ENCODE measurements around the gene IRX4.

Gene IRX4

DNA sequence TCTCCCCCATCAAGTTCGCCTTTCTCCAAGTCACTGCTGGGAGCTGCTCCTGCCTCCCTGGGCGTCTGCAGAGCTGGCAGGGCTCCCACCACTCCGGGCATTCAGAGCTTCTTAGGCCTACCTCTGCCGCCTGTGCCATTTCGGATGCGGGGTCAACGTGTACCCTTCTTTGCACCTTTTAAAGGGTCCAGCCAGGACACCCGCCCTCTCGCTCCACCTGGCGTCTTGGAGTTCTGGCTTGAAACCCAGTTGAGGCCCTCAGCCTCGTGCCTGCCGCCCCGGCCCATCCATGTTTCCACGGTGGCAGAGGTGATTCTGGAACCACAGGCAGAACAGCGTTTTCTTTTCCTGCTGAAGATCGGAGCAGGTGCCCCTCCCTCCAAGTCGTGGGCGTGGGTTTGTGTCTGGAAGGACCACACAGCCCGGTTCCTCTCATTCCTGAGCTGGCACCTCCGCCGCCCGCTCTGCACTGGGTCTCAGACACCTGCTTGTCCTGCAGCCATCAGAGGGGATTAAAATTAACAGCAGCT, 48.6 kb downstream of the IRX4 start:
- DNase-seq: no peak

DNA sequence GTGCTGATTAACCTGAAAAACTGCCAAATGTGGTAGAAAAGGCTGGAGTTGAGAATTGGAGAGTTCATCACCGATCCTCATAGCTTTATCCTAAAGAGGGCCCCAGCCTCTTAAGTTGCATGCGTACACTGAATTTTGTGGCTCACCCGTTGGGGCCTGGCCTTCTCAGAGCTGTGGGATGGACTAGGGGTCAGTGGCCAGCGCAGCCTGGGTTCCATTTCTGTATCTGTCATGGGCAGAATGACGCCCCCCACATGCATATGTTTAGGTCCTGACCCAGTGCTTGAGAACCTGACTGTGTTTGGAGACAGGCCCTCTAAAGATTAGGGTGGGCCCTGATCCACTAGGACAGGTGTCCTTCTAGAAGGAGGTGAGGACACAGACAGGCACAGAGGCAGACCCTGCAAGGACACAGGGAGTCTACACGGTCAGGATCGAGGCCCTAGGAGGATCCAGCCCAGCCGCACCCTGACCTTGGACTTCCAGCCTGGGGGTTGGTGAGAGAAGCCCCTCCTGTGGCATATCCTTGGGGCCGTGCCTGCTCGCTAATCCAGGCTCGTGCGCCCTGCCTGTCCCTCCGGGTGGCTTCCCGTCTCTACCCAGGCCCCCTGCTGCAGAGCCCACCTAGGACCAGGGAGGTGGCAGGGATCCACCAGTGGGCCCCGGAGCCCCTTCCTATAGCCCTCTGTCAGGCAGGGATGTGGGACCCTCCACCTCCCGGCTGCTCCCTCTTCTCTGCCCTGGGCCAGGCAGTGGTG, 49.3 kb downstream of the IRX4 start:
- no peak for DNase-seq

DNA sequence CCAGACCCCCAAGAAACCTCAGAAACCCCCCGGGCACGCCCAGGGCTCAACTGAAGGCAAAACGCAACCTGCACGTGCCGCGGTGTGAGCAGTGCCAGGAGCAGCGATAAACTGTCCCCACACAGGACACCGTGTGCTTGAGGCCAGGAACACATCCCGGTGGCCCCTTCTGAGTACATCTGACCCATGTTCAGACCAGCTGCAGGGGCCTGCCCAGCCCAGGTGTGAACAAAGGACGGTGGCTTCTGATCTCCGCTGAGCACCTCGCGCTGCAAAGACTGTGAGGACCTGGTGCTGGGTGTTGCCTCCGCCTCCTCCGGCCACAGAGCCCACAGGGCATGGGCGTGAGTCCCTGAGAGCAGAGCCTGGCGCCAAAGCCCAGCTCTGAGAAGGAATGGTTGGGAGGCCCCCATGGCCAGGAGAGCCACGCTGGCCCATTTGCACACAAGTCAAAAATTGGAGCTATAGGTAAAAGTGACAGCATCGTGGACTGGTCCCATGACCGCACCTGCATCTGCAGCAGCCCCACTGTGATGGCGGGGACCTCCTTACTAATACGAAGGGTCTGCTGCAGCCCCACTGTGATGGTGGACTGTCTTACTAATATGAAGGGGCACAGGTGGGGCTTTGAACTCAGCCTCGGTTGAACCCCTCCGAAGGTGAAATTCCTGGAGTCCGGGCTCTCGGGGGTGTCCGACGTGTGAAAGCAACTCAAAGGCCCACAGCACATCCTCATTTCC, 50.0 kb downstream of the IRX4 start:
- no peak for DNase-seq

DNA sequence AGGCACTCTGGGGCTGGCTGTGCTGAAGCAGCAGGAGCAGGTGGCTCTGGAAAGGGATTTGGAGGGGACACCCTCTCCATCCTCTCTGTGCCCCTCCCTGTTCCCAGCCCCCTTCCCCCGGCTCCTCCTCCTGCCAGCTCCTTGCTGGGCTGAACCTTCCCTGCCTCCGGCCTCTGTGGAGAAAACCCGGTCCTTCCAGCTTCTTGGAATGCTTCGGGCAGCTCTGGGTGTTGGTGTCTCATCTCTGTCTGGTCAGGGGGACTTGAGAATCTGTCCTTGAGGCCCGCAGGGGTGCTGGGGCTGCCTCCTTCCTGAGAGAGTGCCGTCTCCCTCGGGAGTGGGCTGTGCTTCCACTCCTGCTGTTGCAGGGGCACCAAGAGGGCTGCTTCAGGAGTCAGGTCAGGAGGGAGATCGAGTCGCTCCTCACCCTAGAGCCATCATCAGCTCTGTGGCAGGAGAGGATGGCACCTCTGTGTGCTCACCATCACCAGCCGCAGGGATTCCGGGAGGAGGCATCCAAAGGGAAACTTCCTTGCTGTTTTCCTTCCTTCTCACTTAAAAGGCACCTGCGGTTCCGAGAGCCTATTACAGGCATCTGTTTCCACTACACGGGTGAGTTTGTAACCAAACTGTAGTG, 50.9 kb downstream of the IRX4 start:
- DNase-seq: no peak

DNA sequence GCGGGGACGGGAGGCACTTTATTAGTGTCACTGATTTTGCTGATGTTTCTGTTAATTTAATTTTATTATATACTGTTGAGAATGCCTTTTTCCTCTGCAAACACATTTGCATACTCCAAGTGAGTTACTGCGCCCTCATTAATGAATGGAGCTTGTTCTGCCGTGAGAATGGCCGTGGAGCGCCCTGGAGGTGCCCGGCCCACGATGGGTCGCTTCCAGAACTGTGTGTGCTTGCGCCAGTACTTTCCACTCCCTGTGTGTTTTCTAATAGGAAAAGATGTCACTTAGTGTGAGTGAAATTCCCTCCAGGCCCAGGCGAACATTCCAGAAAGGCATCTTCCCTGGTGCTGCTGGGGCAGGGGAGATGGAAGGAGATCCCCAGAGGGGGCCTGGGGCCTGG, 51.5 kb downstream of the IRX4 start:
- DNase-seq: no peak

DNA sequence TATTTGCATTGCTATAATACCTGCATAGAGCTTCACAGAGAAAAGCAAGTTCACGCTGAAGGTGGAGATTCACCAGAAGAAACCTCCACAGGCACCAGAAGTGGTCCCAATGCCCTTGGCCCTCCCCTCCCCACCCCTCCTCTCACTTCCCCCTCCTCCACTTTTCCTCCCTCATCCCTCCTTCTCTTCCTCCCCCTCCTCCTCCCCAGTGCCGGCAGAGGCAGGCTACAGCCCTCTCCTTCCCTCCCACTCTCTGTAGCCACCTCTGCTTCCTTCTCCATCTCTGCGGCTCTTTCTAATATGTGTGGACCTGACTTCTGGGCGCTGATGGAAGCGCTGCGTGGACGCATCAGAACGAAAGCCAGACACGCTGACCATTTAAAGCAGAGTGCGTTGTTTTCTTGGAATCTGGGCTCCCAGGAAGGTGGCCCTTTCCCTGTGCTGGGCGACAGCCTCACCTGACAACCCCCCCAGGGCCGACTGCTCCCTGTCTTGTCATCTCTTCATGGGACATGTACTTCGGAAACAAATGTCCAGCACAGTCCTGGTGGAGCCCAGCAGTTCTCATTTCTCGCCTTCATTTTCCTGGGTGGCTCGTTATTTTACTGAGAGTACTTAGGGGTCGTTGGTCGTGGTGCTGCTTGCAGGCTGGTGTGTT, 52.0 kb downstream of the IRX4 start:
- DNase-seq: no peak

DNA sequence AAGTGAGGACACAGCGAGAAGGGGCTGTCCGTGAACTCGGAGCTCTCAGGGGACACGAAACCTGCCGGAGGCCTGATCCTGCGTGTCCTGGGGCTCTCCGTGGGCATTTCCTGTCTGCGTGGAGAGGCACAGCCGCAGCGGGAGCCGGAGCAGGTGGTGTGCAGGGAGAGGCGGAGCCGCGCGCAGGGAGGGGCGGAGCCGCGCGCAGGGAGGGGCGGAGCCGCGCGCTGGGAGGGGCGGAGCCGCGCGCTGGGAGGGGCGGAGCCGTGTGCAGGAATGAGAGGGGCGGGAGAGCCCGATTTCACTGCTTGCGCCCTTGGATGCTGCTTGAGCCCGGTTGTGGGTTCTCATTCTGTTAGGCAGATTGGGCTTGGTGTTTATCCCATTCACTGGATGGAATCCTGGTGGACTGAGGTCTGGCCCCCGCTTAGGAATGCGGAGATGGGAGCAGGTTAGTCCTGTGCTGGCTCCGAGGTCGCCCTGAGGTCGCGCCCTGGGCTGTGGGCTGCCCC, 54.8 kb downstream of the IRX4 start:
- DNase-seq: no peak
